Stimulated activated CD8-positive, alpha-beta memory T cell treated with anti-CD3 and anti-CD28 coated beads, Interleukin-2, amount 100 ng/mL, for 48 hours (primary cell): ENCODE measurements around the gene MARCHF10.
"Not testable (repeated sequence)": the region's sequence is repeated elsewhere in the genome, so short reads cannot be mapped to it uniquely, and the experiment has no call there.

Source experiments
- DNase-seq, 2 donors: peaks; one replicate each; pipeline ENCODE4 v3.0.0-alpha.2; 2020; ENCODE audit warnings: low read depth in 2 of 2

Gene MARCHF10

GRCh38 chr17:62696726-62697490 is 111.2 kb downstream of the MARCHF10 start:
- DNase-seq = no peak

DNA sequence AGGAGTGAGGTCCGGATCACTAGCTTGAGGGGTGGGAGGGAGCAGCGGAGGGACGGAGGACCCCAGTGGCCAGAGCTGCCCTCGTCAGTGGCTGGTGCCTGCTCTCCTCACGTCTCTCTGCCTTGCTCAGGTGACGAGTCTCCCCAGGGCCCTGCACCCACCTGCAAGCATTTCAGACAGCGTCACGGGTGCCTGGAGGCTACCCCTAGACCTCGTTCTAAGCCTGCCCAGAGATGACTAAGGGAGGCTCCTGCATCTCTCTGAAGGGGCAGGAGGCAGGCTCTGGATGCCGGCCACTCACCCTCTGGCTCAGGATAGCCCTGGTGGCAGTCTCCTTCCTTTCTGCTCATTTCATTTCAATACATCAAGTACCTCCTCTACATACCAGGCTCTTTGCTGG is 111.9 kb downstream of the MARCHF10 start:
- no peak for DNase-seq

DNA sequence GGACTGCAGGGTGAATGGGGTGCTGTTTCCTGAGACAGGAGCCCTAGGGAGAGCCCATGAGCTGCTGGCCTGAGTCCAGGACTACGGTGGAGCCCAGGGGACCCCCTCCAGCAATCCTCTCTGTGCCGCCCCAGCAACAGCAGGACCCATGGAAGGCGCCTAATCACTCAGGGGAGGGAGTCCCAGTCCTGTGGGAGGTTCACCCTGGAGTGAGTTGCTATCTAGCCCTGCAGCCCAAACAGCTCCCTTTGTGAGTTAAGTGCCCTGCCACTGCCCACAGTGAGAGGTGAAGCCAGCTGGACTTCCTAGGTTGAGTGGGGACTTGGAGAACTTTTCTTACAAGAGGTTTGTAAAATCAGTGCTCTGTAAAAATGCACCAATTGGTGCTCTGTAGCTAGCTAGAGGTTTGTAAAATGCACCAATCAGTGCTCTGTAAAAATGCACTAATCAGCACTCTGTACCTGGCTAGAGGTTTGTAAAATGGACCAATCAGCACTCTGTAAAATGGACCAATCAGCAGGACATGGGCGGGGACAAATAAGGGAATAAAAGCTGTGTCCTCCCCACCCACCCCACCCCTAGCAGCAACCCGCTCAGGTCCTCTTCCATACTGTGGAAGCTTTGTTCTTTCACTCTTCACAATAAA is 112.9 kb downstream of the MARCHF10 start:
- DNase-seq = not testable (repeated sequence)

DNA sequence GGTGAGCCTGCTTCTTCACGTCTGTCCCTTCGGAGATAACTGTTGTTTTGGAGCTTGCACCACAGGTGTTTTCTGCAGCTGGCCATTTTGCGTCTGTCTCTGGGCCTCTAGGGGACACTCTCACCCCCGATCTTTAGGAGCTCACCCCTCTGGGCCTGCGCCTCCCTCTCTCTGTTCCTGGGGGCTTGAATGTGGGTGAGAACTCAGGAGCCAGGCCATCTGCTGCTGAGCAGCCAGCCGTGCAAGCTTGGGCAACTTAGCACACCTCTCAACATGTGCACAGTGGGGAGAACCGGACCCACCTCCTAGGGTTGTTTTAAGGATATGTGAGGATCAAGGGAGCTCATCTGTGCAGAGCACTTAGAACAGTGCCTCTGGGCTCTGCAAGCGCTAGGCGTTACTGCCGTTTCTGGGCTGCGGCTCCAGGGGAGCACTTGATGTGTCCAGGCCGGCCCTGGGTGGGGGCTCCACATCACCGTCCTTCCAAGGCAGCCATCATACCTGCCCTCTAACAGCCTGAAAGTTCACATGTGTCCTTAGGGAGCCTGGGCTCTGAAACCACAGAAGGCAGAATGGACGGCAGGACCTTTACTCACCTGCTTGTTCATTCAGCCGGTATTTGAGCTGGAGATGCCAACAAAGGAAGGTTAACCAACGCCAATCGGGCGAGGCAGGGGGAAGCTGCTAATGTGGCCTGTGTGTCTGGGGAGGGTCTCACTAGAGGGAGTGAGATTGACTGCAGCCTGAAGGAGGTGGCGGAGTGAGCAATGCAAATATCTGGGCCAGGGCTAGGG is 114.3 kb downstream of the MARCHF10 start:
- no peak for DNase-seq

- DNase-seq = no peak
Measured at GRCh38 chr17:62692721-62693431, 115.2 kb downstream of the MARCHF10 start.

- no peak for DNase-seq
Measured at GRCh38 chr17:62692159-62692651, 115.9 kb downstream of the MARCHF10 start.

GRCh38 chr17:62691589-62691915 is 116.6 kb downstream of the MARCHF10 start:
- DNase-seq = not testable (repeated sequence)

DNA sequence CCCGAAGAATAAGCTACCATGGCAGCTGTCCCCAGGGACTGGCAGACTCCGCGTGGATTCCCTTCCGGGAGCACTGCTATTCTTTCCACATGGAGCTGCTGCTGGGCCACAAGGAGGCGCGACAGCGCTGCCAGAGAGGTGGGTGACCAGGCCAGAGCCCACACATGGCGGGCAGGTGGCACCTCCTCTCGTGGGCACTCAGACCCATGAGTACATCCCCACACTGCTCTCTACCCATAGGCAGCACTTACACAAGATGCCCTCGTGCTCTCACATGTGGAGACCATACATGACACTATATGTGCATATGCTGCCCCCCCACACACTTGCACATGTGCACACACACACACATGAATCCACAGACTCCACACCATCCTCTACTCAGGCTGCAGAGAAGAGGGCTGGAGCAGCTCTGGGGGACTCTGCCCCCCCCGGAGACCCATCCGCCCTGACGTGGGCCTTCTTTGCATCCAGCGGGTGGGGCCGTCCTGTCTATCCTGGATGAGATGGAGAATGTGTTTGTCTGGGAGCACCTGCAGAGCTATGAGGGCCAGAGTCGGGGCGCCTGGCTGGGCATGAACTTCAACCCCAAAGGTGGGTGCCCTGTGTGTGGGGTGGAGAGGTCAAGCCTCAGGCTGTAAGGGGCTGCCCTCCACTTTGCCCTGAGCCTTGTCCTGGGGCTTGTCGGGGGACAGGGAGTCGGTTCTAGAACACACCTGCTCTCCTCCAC is 117.8 kb downstream of the MARCHF10 start:
- DNase-seq = no peak

GRCh38 chr17:62689441-62690167 is 118.5 kb downstream of the MARCHF10 start:
- DNase-seq = no peak

- DNase-seq = no peak
Measured at GRCh38 chr17:62688398-62689160, 119.5 kb downstream of the MARCHF10 start.

DNA sequence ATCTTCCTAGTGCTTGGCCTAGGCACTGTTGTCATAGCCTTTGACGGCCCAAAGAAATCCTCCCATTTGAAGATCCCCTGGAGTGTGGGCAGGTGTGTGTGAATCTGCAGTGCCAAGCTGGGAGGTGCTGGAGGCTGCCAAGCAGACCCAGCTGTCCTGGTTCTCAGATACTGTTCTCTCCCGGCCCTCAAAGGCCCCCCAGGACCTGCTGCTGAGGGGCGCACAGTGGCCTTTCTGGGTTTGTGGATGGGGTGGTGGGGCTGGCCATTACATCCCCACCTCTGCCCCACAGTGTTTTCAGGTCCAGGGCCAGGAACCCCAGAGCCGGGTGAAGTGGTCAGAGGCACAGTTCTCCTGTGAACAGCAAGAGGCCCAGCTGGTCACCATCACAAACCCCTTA is 120.1 kb downstream of the MARCHF10 start:
- DNase-seq = no peak

GRCh38 chr17:62684179-62684578 is 123.9 kb downstream of the MARCHF10 start:
- no peak for DNase-seq

DNA sequence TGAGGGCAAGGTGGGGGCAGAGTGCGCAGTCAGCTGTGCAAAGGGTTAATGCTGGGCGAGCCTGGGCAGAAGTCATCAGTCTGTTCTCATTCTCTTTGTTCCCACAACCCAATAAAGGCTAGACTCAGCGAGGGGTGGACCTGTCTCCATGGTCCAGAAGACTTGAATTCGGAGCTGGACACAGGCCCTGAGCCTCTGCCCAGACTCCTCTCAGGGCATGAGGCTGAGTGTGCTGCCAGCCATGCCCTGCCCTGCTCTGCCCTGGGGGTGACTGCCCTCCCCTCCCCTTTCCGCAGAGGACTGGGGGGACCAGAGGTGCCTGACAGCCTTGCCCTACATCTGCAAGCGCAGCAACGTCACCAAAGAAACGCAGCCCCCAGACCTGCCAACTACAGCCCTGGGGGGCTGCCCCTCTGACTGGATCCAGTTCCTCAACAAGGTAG is 126.2 kb downstream of the MARCHF10 start:
- DNase-seq = no peak

DNA sequence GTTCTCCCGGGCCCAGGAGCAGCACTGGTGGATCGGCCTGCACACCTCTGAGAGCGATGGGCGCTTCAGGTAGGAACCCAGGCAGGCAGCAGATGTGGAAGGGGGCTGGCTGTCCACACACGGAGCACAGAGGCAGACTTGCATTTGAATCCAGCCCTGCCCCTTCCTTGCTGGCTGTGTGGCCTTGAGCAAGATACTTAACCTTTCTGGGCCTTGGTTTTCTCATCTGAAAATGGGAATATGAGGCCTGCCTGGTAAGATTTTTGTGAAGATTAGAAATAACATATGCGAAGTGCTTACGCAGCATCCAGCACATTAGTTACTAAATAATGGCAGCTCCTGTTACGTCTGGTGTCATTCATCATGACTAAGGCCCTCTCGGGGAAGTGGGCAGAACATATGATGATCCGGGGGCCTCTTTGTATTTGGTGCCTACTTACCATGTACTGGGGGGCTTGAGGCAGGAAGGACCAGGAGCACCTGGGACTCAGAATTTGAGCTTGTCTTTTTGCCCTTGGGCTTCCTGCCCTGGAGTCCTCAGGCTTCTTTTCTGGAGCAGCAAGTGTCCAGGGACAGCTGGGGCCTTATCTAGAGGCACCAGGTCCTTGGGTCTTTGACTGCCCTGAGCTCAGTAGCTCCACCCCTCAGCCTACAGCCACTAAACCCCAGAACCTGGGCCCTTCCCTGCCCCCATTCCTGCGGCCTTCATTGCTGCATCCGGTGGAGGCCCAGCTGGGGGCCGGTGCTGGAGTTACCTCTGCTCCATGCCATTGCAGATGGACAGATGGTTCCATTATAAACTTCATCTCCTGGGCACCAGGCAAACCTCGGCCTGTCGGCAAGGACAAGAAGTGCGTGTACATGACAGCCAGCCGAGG is 126.8 kb downstream of the MARCHF10 start:
- no peak for DNase-seq

GRCh38 chr17:62680541-62681052 is 127.5 kb downstream of the MARCHF10 start:
- no peak for DNase-seq

DNA sequence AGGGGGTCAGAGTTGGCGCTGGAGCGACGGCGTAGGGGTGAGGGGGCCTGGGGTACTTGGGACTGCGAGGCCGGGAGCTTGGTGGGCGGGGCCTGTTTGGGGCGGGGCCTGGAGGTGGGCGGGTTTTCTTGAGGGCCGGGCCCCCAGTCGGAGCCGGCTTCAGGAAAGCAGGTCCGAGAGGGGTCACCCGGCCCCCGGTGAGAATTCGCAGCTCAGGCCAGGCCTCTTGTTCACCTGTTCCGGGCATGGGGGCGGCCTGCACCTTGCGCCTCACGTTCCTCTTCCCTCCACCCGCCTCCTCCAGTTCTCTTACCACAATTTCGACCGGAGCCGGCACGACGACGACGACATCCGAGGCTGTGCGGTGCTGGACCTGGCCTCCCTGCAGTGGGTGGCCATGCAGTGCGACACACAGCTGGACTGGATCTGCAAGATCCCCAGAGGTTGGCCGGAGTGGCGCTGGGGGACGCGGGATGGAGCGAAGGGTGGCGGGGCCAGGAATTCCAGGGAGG is 128.2 kb downstream of the MARCHF10 start:
- DNase-seq = no peak

DNA sequence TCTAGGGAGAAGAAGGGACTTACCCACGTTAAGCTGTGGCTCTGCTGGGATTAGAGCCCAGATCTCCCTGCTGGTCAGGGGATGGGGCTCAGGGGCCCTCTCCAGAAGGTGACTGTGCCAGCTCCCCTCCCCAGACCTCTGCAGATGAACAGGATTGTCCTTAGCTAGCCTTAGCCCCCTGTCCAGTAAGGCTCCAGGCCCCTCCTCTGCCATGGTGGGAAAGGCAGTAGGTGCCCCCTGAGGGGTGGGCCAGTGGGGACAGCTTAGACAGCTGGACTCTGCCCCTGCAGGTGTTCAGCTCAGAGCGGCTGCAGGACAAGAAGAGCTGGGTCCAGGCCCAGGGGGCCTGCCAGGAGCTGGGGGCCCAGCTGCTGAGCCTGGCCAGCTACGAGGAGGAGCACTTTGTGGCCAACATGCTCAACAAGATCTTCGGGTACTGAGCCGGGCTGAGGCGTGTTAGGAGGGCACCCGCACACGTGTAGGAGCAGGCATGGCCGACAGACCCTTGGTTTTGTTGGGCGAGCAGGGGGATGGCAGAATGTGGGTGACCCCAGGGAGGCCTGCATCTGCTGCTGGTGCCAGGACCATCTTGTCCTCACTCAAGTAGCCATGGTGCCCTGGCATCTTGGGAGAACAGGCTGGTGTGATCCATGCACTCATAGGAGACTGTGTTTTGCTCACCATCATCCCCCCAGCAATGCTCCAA is 129.7 kb downstream of the MARCHF10 start:
- no peak for DNase-seq
